ENCODE measurements around the gene CEBPZ. TPM values are rescaled to one million over a fixed set of nuclear protein-coding genes. Genes with fewer than 3 reads are reported as not detected.
"Not testable (repeated sequence)": the region's sequence is repeated elsewhere in the genome, so short reads cannot be mapped to it uniquely, and the experiment has no call there.

Gene CEBPZ
- total RNA-seq, 2 experiments from 2014 or later = 69.2 to 78.6 TPM

DNA sequence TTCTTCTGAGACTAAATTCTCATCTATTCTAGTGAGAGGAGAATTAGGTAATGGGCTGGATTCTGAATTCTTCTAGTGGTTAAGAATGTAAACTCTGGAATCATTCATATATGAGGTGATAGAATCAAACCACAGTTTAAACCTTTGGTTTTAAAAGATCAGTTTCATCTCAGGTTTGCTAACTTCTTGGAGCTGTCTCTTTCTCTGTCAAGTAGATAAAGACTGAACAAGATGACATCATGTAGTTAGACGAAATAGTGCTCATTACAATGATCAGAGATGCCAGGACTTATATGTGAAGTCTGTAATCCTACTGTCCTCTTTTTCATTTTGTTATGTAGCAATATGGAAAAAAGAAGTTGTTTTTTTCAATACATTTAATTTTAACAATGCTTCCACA is 30.2 kb downstream of the CEBPZ start:
- DNase-seq (no peak), ATAC-seq (peak; percentile 21)
- Mint-ChIP-seq H3K4me3 (no peak overlapping the region), H3K9me3 (peaks cover 12% of the 10 kb centered on the region), H3K27me3 (no peaks in the 10 kb centered on the region), H3K4me1 (ENCODE audit: low read depth) (peaks cover 53% of the 10 kb centered on the region), H3K27ac (peak overlapping the region; percentile 86), H3K36me3 (ENCODE audit: low read depth) (peaks cover 60% of the 10 kb centered on the region)
- intact Hi-C loops (cut with micrococcal nuclease) = no loop called here
- ChIA-PET CTCF (interaction anchor here (1.7 kb wide), 1 partner anchor 11 kb away, joined by 4 read pairs; no protein-coding TSS in a partner anchor), POLR2A (interaction anchor here (0.7 to 2.4 kb wide), 6 partner anchors 19 to 685 kb away, joined by 3 to 8 read pairs (median 4); partner anchors contain the start of genes CEBPZ, EIF2AK2 and NDUFAF7)
- TF ChIP-seq CTCF (IDR thresholded peaks at IDR 0.05) = no peak

DNA sequence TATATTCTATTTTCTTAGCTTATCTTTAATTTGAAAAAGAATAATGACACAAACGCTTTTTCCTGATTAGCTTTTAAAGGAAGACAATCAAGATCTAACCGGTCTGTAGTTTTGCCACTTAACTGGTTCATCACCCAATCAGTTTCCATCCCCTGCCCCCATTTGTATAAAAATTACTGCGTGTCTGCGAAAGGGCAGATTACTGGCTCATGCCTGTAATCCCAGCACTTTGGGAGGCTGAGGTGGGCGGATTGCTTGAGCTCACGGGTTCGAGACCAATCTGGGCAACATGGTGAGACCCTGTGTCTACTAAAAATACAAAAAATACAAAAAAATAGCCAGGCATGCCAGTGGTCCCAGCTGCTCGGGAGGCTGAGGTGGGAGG is 32.7 kb downstream of the CEBPZ start:
- TF ChIP-seq CTCF (IDR thresholded peaks at IDR 0.05) = no peak
- ATAC-seq (no peak), DNase-seq (no peak)
- Mint-ChIP-seq H3K9me3 (peaks cover 2% of the 10 kb centered on the region), H3K4me1 (ENCODE audit: low read depth) (peaks cover 47% of the 10 kb centered on the region), H3K27ac (no peak overlapping the region), H3K4me3 (no peak overlapping the region), H3K36me3 (ENCODE audit: low read depth) (peaks cover 35% of the 10 kb centered on the region), H3K27me3 (no peaks in the 10 kb centered on the region)
- ChIA-PET CTCF (interaction anchor here (0.6 to 1.0 kb wide), 2 partner anchors 30 to 239 kb away, joined by 3 to 7 read pairs; no protein-coding TSS in a partner anchor), POLR2A (interaction anchor here (1.0 to 2.4 kb wide), 2 partner anchors 33 to 42 kb away, joined by 4 to 8 read pairs; partner anchors contain the start of genes CEBPZ, EIF2AK2 and NDUFAF7)
- intact Hi-C loops (cut with micrococcal nuclease) = loop anchor here (5.0 kb wide), 1 partner anchor 34 kb away; the partner anchor contains the start of genes CEBPZ and NDUFAF7

GRCh38 chr2:37196320-37197195 is 34.8 kb downstream of the CEBPZ start, which contains the start of gene CEBPZOS:
TSS of gene CEBPZOS (plus strand) at chr2:37196496. CDS start at chr2:37199705, 3,209 bp downstream.
- CTCF ChIA-PET = interaction anchor here (0.7 to 1.5 kb wide), 3 partner anchors 10 to 35 kb away, joined by 3 to 5 read pairs (median 3); partner anchors contain the start of genes CEBPZ and NDUFAF7
- Mint-ChIP-seq H3K27me3 (no peaks in the 10 kb centered on the region), H3K27ac (peak within 1 kb of the TSS; percentile 97), H3K4me3 (peak within 1 kb of the TSS; percentile 96), H3K36me3 (ENCODE audit: low read depth) (peaks cover 18% of the 10 kb centered on the region), H3K9me3 (no peaks in the 10 kb centered on the region), H3K4me1 (ENCODE audit: low read depth) (peaks cover 39% of the 10 kb centered on the region)
- TF ChIP-seq CTCF (IDR thresholded peaks at IDR 0.05) = no peak
- peak; percentile 92 for DNase-seq
- intact Hi-C loops (cut with micrococcal nuclease) = loop anchor here (5.0 kb wide), 1 partner anchor 36 kb away; the partner anchor contains the start of genes CEBPZ and NDUFAF7
- POLR2A ChIA-PET = interaction anchor here (0.6 to 1.1 kb wide), 3 partner anchors 39 to 56 kb away, joined by 4 to 5 read pairs (median 4); partner anchors contain the start of gene EIF2AK2
- ATAC-seq = peak; percentile 88

GRCh38 chr2:37195862-37196319 is 35.5 kb downstream of the CEBPZ start:
- ATAC-seq = peak; percentile 17
- H3K9me3 Mint-ChIP-seq, POLR2A ChIA-PET, DNase-seq, H3K27me3 Mint-ChIP-seq: not testable (repeated sequence)
- peak overlapping the region; percentile 96 for H3K4me3 Mint-ChIP-seq
- peaks cover 33% of the 10 kb centered on the region for H3K4me1 Mint-ChIP-seq (ENCODE audit: low read depth)
- H3K36me3 Mint-ChIP-seq (ENCODE audit: low read depth) = peaks cover 13% of the 10 kb centered on the region
- intact Hi-C loops (cut with micrococcal nuclease) = loop anchor here (5.0 kb wide), 1 partner anchor 36 kb away; the partner anchor contains the start of genes CEBPZ and NDUFAF7
- H3K27ac Mint-ChIP-seq = peak overlapping the region; percentile 97
- CTCF ChIA-PET = interaction anchor here (1.1 to 1.4 kb wide), 2 partner anchors 28 to 43 kb away, joined by 3 to 4 read pairs; no protein-coding TSS in a partner anchor

- TF ChIP-seq CTCF (IDR thresholded peaks at IDR 0.05) = no peak
- ChIA-PET CTCF (interaction anchor here (2.5 kb wide), 1 partner anchor 24 kb away, joined by 8 read pairs; no protein-coding TSS in a partner anchor), POLR2A (interaction anchor here (0.6 kb wide), 1 partner anchor 52 kb away, joined by 3 read pairs; no protein-coding TSS in a partner anchor)
- peaks cover 6% of the 10 kb centered on the region for H3K36me3 Mint-ChIP-seq (ENCODE audit: low read depth)
- no peak for ATAC-seq
- peaks cover 4% of the 10 kb centered on the region for H3K27me3 Mint-ChIP-seq
- no peak overlapping the region for H3K27ac Mint-ChIP-seq
- no peak for DNase-seq
- H3K9me3 Mint-ChIP-seq = no peaks in the 10 kb centered on the region
- no peak overlapping the region for H3K4me3 Mint-ChIP-seq
- peaks cover 7% of the 10 kb centered on the region for H3K4me1 Mint-ChIP-seq (ENCODE audit: low read depth)
- intact Hi-C loops (cut with micrococcal nuclease) = no loop called here
Observed at GRCh38 chr2:37192551-37192950, 38.8 kb downstream of the CEBPZ start.

Measured in activated CD8-positive, alpha-beta T cell treated with anti-CD3 and anti-CD28 coated beads for 36 hours (primary cell).